ENCODE data around the gene LTBP2.

Gene LTBP2

GRCh38 chr14:74637178-74637550 lies 25.1 kb upstream of the LTBP2 start:
- DNase-seq, result no peak

- DNase-seq, result no peak
Observed at GRCh38 chr14:74636424-74637177, 24.6 kb upstream of the LTBP2 start.

- no peak for DNase-seq
Observed at GRCh38 chr14:74635847-74636246, 23.8 kb upstream of the LTBP2 start.

- DNase-seq, result no peak
Observed at GRCh38 chr14:74634964-74635363, 22.9 kb upstream of the LTBP2 start.

GRCh38 chr14:74634481-74634880 lies 22.4 kb upstream of the LTBP2 start:
- no peak for DNase-seq

GRCh38 chr14:74630881-74631690 lies 19.0 kb upstream of the LTBP2 start:
- no peak for DNase-seq

GRCh38 chr14:74628418-74628817 lies 16.4 kb upstream of the LTBP2 start:
- no peak for DNase-seq

- DNase-seq, result no peak
Observed at GRCh38 chr14:74627076-74627475, 15.0 kb upstream of the LTBP2 start.

- no peak for DNase-seq
Observed at GRCh38 chr14:74622257-74622656, 10.2 kb upstream of the LTBP2 start.

- DNase-seq, result no peak
Observed at GRCh38 chr14:74621556-74621955, 9.5 kb upstream of the LTBP2 start.

- no peak for DNase-seq
Observed at GRCh38 chr14:74620923-74621322, 8.9 kb upstream of the LTBP2 start.

GRCh38 chr14:74620497-74620921 lies 8.5 kb upstream of the LTBP2 start:
- peak; percentile 47 for DNase-seq

- no peak for DNase-seq
Observed at GRCh38 chr14:74619672-74620131, 7.7 kb upstream of the LTBP2 start.

GRCh38 chr14:74618078-74618952 lies 6.3 kb upstream of the LTBP2 start:
- peak; percentile 69 for DNase-seq

GRCh38 chr14:74616996-74617700 lies 5.1 kb upstream of the LTBP2 start:
- no peak for DNase-seq

- DNase-seq, result peak; percentile 62
Observed at GRCh38 chr14:74616507-74616906, 4.5 kb upstream of the LTBP2 start.

- no peak for DNase-seq
Observed at GRCh38 chr14:74615735-74616134, 3.7 kb upstream of the LTBP2 start.

- no peak for DNase-seq
Observed at GRCh38 chr14:74614508-74615495, 2.8 kb upstream of the LTBP2 start.

GRCh38 chr14:74613211-74613914 lies 1.3 kb upstream of the LTBP2 start:
- DNase-seq, result no peak

- peak; percentile 87 for DNase-seq
Observed at GRCh38 chr14:74612350-74613021, 449 bp upstream of the LTBP2 start.

Data from activated CD4-positive, alpha-beta T cell treated with anti-CD3 and anti-CD28 coated beads for 48 hours (primary cell).